WTC11 (cell line): Measurements from ENCODE around the gene TFAP2D. TPM values are rescaled to one million over a fixed set of nuclear protein-coding genes. Genes with fewer than 3 reads are reported as not detected.

Experiments
- ATAC-seq: fragments of 200-7000 bp; cut with Tn5 transposase; 2 replicates; pipeline ENCODE4 v1.10.0; 2021; ENCODE audit warnings: mild to moderate bottlenecking, moderate library complexity
- CTCF ChIA-PET: fragments of 300-600 bp; sonication (Branson Sonifier 250); formaldehyde crosslinking; loops from one replicate; lab custom pipeline; 2021; ENCODE audit warnings: antibody characterized with exemption; lab: Charles Lee
- POLR2A ChIA-PET: fragments of 350-600 bp; sonication (Branson Sonifier 250); formaldehyde crosslinking; loops from one replicate; lab custom pipeline; 2021; ENCODE audit warnings: antibody characterized with exemption; lab: Charles Lee
- DNase-seq: peaks from one replicate; pipeline ENCODE4 v3.0.0; 2021; ENCODE audit warnings: low spot score
- H3K27ac Mint-ChIP-seq: 2 replicates; pipeline ENCODE4 v1.8.0; 2021; ENCODE audit warnings: mixed read lengths
- H3K27me3 Mint-ChIP-seq: 2 replicates; pipeline ENCODE4 v1.8.0; 2021; ENCODE audit warnings: low read depth, mild to moderate bottlenecking, moderate library complexity, mixed read lengths
- H3K36me3 Mint-ChIP-seq: 2 replicates; pipeline ENCODE4 v1.8.0; 2021; ENCODE audit warnings: mixed read lengths
- H3K4me1 Mint-ChIP-seq: 2 replicates; pipeline ENCODE4 v1.8.0; 2022; ENCODE audit warnings: mixed read lengths
- H3K4me3 Mint-ChIP-seq: 2 replicates; pipeline ENCODE4 v1.8.0; 2021; ENCODE audit warnings: mild to moderate bottlenecking, moderate library complexity, mixed read lengths
- H3K9me3 Mint-ChIP-seq: 2 replicates; pipeline ENCODE4 v1.8.0; 2021; ENCODE audit warnings: mixed read lengths
- ELF4 ChIP-seq: sonication (generic); formaldehyde crosslinking; IDR thresholded peaks from 2 replicates; pipeline ENCODE4 v1.8.1; 2022; ENCODE audit warnings: low read depth, mild to moderate bottlenecking, moderate library complexity, missing genetic modification reagents
- FOXJ3 ChIP-seq: sonication (generic); formaldehyde crosslinking; IDR thresholded peaks from 2 replicates; pipeline ENCODE4 v1.9.0; 2021; ENCODE audit warnings: missing genetic modification reagents, mild to moderate bottlenecking, borderline replicate concordance
- FOXK1 ChIP-seq: sonication (generic); formaldehyde crosslinking; IDR thresholded peaks from 2 replicates; pipeline ENCODE4 v1.8.0; 2022; ENCODE audit warnings: mild to moderate bottlenecking, moderate library complexity, missing genetic modification reagents
- JUN ChIP-seq: sonication (generic); formaldehyde crosslinking; IDR thresholded peaks from 2 replicates; pipeline ENCODE4 v1.8.0; 2023; ENCODE audit warnings: mild to moderate bottlenecking, missing genetic modification reagents
- MXD4 ChIP-seq: fragments of 250-450 bp; sonication (Bioruptor Pico); IDR thresholded peaks from 2 replicates; pipeline ENCODE4 v1.8.0; 2021; ENCODE audit warnings: mild to moderate bottlenecking, moderate library complexity, borderline replicate concordance
- NR2C2 ChIP-seq: sonication (generic); formaldehyde crosslinking; IDR thresholded peaks from 2 replicates; pipeline ENCODE4 v1.8.0; 2022; ENCODE audit warnings: mild to moderate bottlenecking, missing genetic modification reagents
- SMAD3 ChIP-seq: sonication (generic); formaldehyde crosslinking; IDR thresholded peaks from 2 replicates; pipeline ENCODE4 v1.8.0; 2022; ENCODE audit warnings: missing genetic modification reagents, mild to moderate bottlenecking, borderline replicate concordance
- STAT6 ChIP-seq: sonication (generic); formaldehyde crosslinking; conservative IDR thresholded peaks from 2 replicates; pipeline ENCODE4 v1.8.1; 2023; ENCODE audit warnings: mild to moderate bottlenecking, low read depth, missing genetic modification reagents, moderate library complexity
- ZNF121 ChIP-seq: sonication (generic); formaldehyde crosslinking; IDR thresholded peaks from 2 replicates; pipeline ENCODE4 v1.8.0; 2023; ENCODE audit warnings: missing genetic modification reagents
- ZNF219 ChIP-seq: sonication (generic); formaldehyde crosslinking; IDR thresholded peaks from 2 replicates; pipeline ENCODE4 v1.8.0; 2023; ENCODE audit warnings: missing genetic modification reagents, mild to moderate bottlenecking, borderline replicate concordance
- ZNF263 ChIP-seq: sonication (generic); formaldehyde crosslinking; IDR thresholded peaks from 2 replicates; pipeline ENCODE4 v1.8.1; 2022; ENCODE audit warnings: low read depth, mild to moderate bottlenecking, moderate library complexity, missing genetic modification reagents
- ZNF396 ChIP-seq: fragments of 250-450 bp; sonication (Bioruptor Pico); IDR thresholded peaks from 2 replicates; pipeline ENCODE4 v1.8.0; 2021; ENCODE audit warnings: mild to moderate bottlenecking, moderate library complexity, borderline replicate concordance
- ZSCAN18 ChIP-seq: fragments of 250-450 bp; sonication (Bioruptor Pico); IDR thresholded peaks from 2 replicates; pipeline ENCODE4 v2.1.2; 2022; ENCODE audit warnings: mild to moderate bottlenecking, moderate library complexity
- total RNA-seq: library from RNA; stranded (reverse); gene quantifications from 3 replicates; pipeline ENCODE4 v1.2.3, GENCODE V29; 2021
- TF ChIP-seq, protein P1 (sequence below): sonication (generic); formaldehyde crosslinking; IDR thresholded peaks from 2 replicates; pipeline ENCODE4 v1.8.0; 2023; ENCODE audit warnings: missing genetic modification reagents, mild to moderate bottlenecking, borderline replicate concordance

The TFAP2D gene
- total RNA-seq, 1 experiment from 2014 or later = not detected

DNA sequence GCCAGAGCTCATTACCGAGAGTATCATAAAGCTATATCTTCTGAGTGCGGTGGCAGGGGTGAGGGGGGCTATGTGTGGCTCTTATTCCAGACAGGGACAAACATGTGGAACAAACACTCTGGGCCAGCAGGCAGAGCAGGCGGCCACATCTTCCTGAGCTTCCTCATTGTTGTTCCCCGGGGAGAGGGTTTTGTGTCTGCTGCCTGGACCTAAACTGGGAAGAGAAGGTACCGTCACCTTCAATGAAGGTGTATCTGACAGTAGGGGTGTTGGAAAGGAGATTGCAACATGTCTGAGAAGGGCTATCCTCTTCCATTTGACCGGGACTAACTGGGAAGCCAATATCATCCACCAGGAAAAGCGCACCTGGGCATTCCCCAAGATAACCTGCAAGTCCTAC, 1.6 kb upstream of the TFAP2D start (continued):
- TF ChIP-seq NR2C2 = no peak
- TF ChIP-seq JUN (CRISPR knock-in tag) = no peak

- Mint-ChIP-seq H3K27ac (no peak overlapping the region), H3K27me3 (peaks cover 100% of the 10 kb centered on the region)
- CTCF ChIA-PET = no interaction called here
Observed at GRCh38 chr6:50712291-50712690, 1.0 kb upstream of the TFAP2D start.

GRCh38 chr6:50713977-50714486, 706 bp downstream of the TFAP2D start:
- H3K4me3 Mint-ChIP-seq = peak overlapping the region; percentile 78
- H3K9me3 Mint-ChIP-seq = no peaks in the 10 kb centered on the region
- no peak for DNase-seq
- ATAC-seq = no peak
- H3K27me3 Mint-ChIP-seq = peaks cover 100% of the 10 kb centered on the region
- H3K4me1 Mint-ChIP-seq = peaks cover 61% of the 10 kb centered on the region
- no peak overlapping the region for H3K27ac Mint-ChIP-seq
- ChIA-PET POLR2A (no interaction called here), CTCF (no interaction called here)
- no peak for TF ChIP-seq FOXK1
- TF ChIP-seq STAT6 = no peak
- TF ChIP-seq, protein P1, sequence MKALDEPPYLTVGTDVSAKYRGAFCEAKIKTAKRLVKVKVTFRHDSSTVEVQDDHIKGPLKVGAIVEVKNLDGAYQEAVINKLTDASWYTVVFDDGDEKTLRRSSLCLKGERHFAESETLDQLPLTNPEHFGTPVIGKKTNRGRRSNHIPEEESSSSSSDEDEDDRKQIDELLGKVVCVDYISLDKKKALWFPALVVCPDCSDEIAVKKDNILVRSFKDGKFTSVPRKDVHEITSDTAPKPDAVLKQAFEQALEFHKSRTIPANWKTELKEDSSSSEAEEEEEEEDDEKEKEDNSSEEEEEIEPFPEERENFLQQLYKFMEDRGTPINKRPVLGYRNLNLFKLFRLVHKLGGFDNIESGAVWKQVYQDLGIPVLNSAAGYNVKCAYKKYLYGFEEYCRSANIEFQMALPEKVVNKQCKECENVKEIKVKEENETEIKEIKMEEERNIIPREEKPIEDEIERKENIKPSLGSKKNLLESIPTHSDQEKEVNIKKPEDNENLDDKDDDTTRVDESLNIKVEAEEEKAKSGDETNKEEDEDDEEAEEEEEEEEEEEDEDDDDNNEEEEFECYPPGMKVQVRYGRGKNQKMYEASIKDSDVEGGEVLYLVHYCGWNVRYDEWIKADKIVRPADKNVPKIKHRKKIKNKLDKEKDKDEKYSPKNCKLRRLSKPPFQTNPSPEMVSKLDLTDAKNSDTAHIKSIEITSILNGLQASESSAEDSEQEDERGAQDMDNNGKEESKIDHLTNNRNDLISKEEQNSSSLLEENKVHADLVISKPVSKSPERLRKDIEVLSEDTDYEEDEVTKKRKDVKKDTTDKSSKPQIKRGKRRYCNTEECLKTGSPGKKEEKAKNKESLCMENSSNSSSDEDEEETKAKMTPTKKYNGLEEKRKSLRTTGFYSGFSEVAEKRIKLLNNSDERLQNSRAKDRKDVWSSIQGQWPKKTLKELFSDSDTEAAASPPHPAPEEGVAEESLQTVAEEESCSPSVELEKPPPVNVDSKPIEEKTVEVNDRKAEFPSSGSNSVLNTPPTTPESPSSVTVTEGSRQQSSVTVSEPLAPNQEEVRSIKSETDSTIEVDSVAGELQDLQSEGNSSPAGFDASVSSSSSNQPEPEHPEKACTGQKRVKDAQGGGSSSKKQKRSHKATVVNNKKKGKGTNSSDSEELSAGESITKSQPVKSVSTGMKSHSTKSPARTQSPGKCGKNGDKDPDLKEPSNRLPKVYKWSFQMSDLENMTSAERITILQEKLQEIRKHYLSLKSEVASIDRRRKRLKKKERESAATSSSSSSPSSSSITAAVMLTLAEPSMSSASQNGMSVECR (CRISPR knock-in tag) = no peak
- TF ChIP-seq ZNF263 = no peak
- TF ChIP-seq ZNF219 (CRISPR knock-in tag) = no peak
- TF ChIP-seq ZNF121 (CRISPR knock-in tag) = no peak
- no peak for TF ChIP-seq ELF4 (CRISPR knock-in tag)
- TF ChIP-seq MXD4 = no peak
- no peaks in the 10 kb centered on the region for H3K36me3 Mint-ChIP-seq

More at GRCh38 chr6:50712291-50712690, 1.0 kb upstream of the TFAP2D start:
- H3K36me3 Mint-ChIP-seq = no peaks in the 10 kb centered on the region
- POLR2A ChIA-PET = no interaction called here
- peaks cover 61% of the 10 kb centered on the region for H3K4me1 Mint-ChIP-seq
- H3K9me3 Mint-ChIP-seq = no peaks in the 10 kb centered on the region
- no peak for DNase-seq
- H3K4me3 Mint-ChIP-seq = no peak overlapping the region
- no peak for ATAC-seq
- no peak for TF ChIP-seq ZNF396 (CRISPR knock-in tag)
- no peak for TF ChIP-seq SMAD3 (CRISPR knock-in tag)
- TF ChIP-seq ZSCAN18 (CRISPR knock-in tag) = no peak
- TF ChIP-seq FOXJ3 (CRISPR knock-in tag) = no peak
- no peak for TF ChIP-seq ZNF263
